DMS53 treated with DMSO at 0.1 percent for 48 hours (cell line): Measurements from ENCODE around the gene PRRT1.
A peak's percentile ranks its signal among the peaks of the same experiment; 100 is the strongest.

Experiments
- DNase-seq: peaks from one replicate; lab custom pipeline; 2025; ENCODE audit not compliant: unreplicated experiment; lab: John Stamatoyannopoulos, UW

The PRRT1 gene

DNA sequence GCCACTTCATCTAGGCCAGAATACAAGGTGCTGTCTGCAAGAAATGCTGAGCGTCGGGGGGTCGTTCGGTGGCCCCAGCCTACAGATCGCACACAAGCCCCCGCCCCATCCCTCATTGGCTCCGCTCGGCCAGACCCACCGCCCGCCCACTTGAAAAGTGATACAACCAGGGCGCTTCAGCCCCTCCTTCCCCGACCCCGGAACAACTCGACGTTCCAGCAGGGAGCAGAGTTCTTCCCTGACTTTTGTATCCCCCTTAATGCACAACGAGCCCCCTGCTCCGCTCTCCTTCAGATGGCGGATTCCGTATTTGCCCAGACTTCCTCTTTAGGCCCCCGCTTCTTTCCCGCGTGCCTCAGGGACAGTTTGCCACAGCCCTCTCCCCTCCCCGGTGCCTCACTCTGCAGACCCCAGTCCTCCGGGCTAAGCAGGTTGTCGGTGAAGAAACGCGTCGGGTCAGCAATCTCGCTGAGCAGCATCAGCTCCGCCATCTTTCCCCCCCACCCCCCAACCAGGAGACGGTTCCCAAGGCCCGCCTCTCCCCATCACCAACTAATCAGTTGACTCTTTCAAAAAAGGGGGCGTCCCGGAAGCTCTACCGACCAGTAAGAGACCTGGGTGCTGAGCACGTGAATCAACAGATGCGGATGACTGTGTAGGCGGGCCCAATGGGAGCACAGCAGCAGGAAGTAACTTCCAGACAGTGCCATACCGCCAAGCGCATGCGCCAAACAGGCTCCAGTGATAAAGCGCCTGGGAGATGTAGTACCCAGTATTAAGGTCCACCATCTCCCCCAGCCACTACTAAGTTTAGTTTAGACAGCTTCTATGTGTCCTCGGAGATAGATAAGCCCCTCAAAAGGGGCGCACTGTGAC lies 23.8 kb downstream of the PRRT1 start, which contains the start of gene ATF6B:
Gene ATF6B, minus strand, starts transcription at position 530 of the 876 bp plus-strand sequence. Its CDS starts 39 bp downstream, at position 491.
- peak; percentile 99 for DNase-seq

DNA sequence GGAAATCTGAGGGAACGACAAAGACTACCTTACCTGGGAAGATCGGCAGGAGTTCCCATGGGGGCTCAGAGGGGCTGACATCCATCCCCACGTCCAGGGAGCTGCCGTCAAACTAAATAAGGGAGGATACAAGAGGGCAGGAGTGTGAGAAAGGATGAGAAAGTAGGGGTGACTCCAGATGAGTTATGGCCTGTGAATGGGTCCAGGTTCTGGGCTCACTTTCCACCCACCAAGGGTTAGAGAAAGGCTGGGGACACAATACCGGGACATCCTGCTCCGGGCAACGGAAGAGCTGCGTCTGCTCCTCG lies 24.4 kb downstream of the PRRT1 start:
- no peak for DNase-seq

DNA sequence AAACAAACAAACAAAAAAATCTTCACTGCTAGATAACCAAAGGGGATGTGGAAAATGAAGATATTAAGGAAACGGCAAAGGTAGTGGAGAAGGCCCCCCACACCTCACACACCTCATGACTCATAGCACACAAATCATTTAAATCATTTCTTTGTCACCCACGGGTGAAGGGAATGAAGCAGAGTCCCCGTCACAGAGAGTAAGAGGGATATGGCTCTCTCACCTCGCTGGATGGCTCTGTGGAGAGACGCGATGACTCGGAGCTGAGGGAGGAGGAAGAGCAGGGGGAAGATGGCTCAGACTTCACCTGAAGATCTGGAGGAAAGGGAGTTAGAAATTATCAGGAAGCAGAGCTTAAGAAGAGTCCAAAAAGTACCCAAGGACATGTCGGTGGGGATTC lies 24.9 kb downstream of the PRRT1 start:
- no peak for DNase-seq

DNA sequence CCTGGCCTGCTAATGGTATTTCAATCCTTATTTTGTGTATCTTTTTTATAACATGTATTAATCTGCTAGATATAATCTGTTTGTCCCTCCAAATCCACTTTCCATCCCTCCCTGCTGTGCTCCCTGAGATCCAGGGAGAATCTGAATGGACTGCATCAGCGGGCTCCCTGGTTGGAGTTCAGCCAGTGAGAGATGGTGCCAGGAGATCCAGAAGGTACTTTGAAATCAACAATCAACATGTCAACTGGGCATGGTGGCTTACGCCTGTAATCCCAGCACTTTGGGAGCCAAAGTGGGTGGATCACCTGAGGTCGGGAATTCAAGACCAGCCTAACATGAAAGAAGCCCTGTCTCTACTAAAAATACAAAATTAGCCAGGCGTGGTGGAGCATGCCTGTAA lies 28.1 kb downstream of the PRRT1 start:
- no peak for DNase-seq

DNA sequence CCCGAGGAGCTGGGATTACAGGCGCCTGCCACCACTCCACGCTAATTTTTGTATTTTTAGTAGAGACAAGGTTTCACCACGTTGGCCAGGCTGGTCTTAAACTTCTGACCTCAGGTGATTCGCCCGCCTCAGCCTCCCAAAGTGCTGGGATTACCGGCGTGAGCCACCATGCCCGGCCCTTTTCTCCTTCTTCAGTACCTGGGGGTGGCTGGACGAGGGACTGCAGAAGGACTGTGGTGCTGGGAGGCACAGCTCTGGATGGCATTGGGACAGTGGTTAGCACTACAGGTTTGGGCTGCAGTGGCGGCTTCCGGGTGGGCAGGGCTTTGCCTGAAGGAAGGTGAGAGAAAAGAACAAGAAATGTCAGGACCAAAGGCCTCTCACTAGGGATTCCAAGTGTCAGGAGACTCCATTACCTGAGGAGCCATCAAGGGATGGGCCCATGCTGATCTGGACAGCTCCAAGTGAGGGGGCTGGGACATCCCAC lies 31.1 kb downstream of the PRRT1 start:
- DNase-seq = no peak

DNA sequence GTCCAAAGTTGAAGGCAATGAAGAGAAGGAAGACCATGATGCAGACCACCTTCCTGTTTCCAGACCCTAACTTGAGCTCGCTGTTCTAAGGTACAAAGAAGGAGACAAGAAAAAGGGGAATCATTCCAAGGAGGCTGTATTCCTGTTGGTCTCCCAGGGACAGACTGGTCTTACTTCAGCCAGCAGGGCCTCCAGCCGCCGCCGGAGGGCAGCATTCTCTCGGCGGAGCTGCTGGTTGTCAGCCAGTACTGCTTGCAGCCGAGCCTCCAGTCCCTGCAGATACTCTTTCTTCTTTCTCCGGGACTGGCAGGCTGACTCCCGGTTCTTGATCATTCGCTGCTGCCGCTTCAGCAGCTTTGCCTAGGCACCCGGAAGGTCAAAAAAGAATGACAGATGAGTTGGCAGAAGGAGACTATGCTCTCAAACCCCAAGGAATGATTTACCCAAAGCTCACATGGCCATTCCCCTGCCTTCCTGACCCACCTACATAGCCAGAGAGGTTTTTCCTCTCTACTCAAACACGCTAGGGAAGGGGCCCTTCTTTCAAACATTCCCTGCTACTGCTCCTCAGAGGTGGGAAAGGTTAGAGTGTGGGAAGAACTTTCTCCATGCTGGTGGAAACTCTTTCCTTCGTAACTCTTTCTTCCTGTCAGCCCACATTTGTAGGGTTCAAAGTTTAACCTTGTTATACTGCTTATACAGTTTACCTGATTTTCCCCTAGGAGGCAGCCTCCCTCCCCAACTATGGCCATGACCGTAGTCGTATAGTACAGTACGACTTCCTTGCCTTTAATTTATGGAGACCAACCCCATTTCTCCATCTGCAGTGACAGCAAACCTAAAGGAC lies 32.7 kb downstream of the PRRT1 start:
- peak; percentile 81 for DNase-seq

DNA sequence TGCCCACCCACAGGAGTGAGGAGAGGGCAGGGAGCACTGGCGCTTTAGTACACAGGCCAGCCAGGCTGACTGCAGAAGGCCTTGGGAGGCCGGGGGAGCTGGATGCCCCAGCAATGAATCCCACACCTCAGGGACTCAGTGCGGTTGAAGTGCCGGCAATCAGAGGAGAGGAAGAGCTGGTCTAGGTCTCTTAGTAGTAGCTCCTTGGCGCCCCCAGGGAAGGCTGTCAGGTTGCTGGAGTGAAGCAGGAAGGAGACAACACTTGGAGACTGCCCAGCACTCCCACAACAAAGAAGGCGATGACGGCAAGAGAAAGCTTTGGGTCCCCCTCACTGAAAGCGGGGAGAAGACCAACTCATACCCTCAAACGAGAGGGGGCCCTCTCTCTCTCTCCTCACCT lies 34.3 kb downstream of the PRRT1 start:
- DNase-seq = no peak

DNA sequence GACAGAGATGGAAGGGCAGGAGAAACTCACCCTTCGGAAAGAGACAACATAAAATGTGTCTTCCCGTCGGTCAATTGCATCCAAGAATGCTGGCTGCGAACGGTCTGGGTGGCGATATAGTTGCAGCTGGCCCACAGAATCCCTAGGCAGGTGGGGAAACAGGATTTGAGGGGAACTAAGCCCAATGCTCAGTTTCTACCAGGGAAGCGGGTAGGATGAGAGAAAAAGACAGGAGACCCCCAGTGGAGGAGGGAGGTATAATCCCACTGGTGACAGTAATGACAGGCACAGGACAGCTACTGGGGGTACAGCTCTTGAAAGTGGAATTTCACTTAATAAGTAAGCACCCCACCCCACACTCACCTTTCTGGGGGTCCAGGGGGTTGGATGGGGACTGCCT lies 35.1 kb downstream of the PRRT1 start:
- no peak for DNase-seq

DNA sequence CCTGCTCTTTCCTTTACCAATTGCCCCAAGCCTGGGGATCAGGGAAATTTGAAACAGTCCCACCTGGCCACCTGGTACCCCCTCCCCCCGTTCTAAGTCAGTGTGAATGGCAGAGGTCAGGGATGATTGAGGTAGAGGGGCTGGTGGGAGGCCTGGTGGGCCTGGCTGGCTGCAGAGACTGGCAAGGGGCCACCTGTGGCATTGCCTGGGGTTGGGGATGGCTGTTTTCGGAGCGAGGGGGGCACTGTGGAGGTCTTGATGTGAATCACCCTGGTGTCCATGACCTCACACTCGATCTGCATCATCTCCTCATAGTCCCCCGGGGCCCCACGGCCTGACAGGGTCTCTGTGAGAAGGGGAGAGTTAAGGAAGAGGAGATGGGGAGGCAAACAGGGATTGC lies 36.1 kb downstream of the PRRT1 start:
- DNase-seq = no peak

DNA sequence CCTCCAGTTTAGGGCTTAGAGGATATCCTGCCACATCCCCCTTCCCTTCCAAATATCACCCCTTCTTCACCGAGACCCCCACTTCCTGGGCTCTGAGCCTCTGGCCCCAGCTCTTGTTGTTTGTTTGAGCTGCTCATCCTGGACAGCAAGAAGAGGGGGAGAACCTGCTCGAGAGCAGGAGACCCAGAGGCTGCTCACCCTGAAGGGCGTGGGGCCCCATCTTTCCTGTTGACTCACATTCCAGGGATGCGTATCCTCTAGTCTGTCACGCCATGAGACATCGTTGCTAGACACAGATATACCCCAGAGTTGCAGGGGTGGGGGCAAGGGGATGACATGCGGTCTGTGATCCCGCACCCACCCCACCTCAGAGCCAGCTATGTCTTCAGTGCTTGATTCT lies 36.9 kb downstream of the PRRT1 start:
- DNase-seq = no peak

DNA sequence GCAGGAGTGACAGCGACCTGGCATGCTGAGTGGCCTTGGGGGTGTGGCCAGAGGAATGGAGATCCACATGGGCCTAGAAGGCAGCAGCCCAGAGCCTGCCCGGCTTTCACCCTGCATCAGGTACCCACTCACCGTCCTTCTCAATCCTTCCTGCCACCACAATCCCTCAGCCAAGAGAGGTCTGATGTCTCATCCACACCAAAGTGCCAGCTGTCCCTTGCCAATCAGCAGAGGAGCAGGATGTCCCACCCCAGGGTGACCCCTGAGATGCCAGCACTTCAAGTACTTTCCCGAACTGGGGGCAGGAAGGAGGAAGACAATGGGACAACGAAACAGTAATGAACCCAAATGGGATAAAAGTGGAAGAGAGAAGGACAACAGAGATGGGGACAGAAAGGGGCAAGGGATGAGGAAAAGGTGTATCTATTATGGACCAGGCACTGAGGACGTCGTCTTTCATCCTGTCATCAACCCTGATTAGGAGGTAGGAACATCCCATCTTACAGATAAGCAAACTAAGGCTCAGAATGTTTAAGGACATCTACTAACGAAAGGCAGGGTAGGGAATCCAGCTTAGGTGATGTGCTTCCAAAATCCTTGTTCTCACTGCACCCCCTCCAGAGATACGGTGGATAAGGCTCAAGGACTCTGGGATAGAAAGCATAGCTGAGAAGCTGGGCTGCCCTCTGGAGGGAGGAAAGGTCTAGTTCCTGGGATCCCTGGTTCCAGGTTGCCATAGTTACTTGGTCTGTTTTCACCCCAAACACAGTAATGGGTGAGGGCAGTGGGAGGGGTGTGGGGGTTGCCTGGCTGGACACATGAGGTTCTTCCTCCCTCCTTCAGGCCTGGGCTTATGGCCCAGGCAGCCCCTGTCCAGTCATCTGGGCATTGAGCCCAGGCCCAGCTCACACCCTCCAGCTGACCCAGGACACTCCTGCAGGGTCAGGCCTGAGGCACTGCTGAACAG lies 38.1 kb downstream of the PRRT1 start:
- no peak for DNase-seq

DNA sequence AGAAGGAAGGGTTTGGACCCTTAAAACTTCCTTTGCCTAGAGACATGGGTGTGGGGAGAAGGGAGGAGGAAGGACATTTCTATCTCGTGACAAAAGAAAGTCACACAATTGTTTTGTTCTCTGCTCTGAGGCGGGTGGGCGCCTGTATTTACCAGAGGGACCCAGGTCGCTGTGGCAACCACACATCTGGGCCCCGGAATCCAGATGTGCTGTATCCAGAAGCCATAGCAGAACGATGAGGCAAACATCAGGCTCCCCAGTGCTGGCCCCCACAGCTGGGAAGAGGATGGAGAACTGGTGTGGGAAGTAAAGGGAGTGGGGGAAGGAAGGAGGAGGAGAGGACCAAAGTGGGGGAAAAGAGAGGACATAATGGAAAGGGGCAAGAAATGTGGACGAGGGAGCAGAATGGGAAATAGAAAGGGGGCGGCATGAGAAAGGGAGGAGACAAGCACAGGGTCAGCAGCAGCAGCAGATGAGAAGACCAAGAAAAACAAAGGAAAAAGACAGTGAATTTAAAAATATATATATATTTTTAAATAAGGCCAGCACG lies 39.2 kb downstream of the PRRT1 start:
- no peak for DNase-seq

DNA sequence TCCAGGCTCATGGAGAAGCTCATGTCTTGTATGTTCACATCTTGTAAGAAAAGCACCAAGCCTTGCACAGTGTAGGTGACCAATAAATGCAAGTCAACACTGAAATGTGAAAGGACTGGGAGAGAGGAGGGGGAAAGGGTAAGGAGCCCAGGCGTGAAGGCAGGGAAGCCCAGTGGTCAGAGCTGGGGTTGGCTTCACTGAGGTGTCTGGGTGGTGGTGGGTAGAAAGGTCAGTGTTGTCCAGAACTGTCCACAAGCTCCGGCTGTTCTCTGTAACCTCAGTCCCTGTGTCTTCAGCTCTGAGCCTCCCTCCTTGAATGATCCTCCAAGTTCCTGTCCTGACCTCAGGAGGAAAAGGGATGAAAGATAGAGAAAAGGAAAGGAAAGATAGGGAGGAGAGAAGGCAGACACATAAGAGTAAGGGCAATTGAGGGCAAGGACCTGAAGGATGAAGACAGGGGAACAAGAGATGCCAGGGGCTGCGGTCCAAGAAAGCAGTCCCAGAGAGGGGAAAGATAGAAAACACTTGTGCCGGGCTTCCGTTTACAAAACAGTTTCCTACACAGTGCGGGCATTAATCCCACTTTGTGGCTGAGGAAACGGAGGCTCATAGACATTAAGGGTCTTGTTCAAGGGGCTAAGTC lies 40.2 kb downstream of the PRRT1 start:
- no peak for DNase-seq

DNA sequence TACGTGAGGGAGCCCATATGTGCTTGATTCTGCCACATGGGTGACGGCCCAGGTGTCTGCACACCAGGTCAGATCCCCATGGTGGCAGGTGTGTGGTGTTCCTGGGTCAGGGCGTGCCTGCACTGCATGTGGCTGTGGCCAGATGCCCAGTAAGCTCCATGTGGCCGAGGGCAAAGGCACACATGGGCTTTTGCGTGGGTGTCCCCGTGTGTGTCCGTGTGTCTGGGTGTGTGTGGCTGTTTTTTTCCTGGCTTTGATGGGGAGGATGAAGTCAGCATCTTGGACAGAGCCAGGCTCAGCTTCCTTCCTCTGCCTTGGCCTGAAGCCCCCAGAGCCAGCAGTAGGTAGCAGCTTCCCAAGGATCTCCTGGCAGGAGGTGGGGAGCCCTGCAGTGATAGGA lies 41.1 kb downstream of the PRRT1 start:
- DNase-seq = no peak

DNA sequence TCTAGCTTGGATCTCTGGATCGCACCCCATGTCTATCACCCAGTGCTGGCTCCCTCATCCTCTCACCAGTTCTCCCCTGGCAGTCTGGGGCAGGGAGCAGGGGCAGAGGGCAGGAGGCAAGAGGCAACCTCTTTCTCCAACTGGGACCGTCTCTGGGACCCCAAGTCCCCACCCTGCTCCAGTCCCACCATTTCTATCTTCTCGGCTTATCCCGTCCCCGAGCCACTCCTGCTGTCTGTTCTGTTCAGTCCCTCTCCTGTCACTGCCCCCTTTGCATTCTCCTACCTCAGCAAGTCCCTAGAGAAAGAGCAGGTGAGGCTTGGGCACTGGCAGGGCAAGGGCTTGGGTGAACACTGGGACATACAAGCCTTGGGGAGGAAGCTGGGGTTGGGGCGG lies 42.0 kb downstream of the PRRT1 start:
- DNase-seq = no peak

DNA sequence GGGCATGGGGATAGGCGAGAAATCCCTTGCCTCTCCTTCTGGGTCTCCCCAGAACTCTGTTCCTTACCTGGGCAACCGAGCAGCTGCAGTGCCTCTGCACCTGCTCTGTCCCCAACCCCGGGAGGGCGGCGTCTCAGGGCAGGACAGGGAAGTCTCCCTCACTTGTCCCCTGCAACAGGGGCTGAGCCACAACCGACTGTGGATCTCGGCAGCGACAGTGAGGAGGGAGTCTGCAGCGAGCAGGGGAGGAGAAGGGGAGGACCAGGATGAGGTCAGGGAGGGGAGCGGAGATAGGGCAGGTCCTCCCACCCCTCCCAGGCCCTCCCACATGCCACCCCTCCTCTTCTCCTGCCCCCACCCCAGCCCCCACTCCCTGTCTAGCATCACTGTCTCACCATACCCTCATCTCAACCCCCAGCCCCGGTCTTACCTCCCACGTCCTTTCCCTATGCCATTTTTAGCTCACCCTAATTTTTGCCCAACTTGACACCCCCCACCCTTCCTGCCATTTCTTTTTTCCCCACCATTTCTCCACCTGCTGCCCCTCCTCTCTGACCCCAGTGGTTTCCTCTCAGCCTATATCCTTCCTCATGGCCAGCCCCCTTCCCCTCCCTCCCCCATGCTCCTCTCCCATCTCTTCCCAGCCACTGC lies 42.5 kb downstream of the PRRT1 start, which contains the start of gene TNXB:
Gene TNXB, minus strand, starts transcription at position 225 of the 651 bp plus-strand sequence. CDS start 11,140 bp downstream, outside the sequence.
- DNase-seq = no peak

DNA sequence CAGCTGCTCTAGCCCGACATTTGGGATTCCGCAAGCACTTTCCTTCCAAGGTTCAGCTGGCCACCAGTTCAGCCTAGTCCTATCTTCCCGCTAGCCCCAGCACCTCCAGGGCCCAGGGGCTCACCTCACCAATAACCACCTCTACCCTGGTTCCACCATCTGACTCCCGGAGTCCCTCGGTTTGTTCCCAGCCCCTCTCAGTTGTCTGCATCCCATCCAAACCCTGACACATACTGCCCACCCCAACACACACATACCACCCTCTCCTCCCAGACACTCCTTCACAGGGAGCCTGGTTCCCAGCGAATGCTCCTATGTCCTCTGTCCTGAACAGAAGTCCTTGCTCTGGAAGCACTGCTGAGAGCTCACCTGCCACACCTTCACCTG lies 43.0 kb downstream of the PRRT1 start:
- DNase-seq = no peak

DNA sequence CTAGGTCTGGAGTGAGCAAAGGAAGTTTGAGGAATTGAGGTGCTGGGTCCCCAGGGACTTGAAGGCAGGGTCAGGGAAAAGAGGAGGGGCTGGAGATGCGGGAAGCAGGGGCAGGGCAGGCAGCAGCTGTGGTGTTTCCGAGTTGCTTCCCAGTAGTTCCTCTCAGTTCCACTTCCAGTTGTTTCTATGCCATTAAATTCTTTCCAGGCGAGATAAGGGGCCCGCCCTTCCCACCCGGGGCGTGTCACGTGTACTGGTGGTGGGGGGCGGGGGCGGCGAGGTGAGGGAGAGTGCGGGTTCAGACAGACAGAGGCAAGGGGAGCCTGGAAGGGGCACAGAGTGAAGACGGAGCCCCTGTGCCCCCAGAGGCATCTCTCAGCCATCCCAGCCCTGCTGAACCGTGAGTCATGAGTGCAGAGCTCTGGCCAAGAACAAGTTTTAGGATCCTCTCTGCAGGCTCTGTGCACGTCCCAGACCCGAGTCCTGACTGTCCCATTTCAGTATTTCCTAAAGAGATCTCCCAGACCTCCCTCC lies 43.6 kb downstream of the PRRT1 start:
- no peak for DNase-seq

DNA sequence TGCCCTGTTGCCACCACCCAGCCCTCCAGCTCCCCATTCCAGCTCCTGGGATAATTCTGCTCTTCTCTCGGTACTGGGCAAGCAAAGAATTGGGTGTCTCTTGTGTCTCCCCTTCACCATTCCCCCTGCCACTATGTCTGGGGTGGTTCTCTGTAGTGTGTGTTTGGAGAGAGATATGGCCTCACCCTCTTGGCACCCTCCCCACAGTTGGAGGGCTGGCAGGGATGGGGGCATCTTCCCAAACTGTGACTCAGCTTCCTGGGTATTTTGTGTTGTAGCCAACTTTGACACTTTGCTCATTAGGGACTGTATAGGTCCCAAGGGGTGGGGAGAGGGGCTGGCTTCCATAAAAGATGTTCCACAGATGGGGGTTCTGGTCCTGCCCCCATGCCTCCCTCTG lies 44.3 kb downstream of the PRRT1 start:
- no peak for DNase-seq
